ENCODE measurements around the gene HS2ST1. TPM values are rescaled to one million over a fixed set of nuclear protein-coding genes. Genes with fewer than 3 reads are reported as not detected.
A peak's percentile ranks its signal among the peaks of the same experiment; 100 is the strongest.
"Not testable (repeated sequence)": the region's sequence is repeated elsewhere in the genome, so short reads cannot be mapped to it uniquely, and the experiment has no call there.

HS2ST1 gene
- total RNA-seq, 1 experiment from 2014 or later: 27.1 TPM

DNA sequence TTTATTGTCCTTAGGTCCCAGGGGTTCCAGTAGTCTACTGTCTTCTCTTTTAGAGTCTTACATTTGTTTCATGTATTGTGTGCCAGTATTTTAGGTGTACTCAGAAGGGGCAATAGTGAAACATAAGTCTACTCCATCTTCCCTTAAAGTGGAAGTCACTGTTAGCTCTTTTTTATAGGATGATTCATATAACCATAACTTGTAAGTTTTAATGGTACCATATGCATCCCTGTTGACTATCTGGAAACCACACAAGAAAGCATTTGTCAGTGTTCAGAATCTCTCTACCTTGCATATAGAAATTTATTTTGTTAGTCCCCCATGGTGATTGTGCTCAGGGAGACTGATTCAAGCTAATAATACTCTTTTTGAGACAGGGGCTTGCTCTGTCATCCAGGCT is 149.9 kb downstream of the HS2ST1 start:
- DNase-seq (ENCODE audit: low spot score): no peak

DNA sequence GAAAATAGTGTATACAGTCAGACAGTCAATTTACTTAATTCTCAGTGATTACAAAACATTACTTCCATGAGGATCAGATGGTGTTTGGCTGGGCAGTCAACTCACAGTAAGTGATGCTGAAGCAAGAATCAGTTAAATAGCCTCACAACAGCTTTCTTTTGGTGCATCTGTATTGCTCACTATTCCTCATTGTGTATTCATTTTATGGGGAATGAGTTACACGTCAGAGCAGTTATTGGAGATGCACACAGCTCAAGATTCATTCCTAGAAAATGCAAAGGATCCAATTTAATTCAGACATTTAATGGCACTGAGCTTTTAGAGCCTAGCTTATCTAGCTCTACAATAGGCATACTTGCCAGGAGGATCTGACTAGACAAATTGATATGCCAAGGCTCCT is 150.6 kb downstream of the HS2ST1 start:
- DNase-seq (ENCODE audit: low spot score): no peak

DNA sequence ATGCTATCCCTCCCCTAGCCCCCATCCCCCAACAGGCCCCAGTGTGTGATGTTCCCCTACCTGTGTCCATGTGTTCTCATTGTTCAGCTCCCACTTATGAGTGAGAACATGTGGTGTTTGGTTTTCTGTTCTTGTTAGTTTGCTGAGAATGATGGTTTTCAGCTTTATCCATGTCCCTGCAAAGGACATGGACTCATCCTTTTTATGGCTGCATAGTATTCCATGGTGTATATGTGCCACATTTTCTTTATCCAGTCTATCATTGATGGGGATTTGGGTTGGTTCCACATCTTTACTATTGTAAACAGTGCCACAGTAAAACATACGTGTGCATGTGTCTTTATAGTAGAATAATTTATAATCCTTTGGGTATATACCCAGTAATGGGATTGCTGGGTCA is 152.3 kb downstream of the HS2ST1 start:
- not testable (repeated sequence) for DNase-seq (ENCODE audit: low spot score)

DNA sequence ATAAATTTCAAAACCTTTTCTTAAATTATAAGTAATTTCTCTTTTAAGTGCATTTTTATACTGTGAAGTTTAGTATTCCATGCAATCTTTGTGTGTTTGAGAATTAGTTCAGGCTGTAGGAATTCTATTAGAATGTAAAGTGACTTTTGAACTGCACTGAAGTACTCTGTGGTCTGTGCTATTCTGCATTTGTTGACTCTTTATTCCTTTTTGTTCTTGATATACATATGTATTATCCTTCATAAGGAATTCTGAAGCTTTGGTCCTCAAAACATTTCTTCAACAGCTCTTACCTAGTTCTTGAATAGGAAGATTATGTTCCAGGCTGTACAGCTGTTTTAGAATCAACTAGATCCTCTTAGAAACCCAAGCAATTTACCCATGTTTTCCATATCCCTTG is 158.0 kb downstream of the HS2ST1 start:
- DNase-seq (ENCODE audit: low spot score): no peak

DNA sequence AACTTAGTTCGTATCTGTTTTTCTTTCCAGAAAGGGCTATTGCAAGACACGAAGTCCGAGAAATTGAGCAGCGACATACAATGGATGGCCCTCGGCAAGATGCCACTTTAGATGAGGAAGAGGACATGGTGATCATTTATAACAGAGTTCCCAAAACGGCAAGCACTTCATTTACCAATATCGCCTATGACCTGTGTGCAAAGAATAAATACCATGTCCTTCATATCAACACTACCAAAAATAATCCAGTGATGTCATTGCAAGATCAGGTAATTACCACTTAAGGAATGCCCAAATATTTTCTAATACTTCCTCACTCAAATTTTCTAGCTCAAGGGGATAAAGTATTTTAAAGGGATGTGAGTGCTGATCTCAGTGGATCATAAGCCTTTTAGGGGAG is 158.5 kb downstream of the HS2ST1 start:
- no peak for DNase-seq (ENCODE audit: low spot score)

DNA sequence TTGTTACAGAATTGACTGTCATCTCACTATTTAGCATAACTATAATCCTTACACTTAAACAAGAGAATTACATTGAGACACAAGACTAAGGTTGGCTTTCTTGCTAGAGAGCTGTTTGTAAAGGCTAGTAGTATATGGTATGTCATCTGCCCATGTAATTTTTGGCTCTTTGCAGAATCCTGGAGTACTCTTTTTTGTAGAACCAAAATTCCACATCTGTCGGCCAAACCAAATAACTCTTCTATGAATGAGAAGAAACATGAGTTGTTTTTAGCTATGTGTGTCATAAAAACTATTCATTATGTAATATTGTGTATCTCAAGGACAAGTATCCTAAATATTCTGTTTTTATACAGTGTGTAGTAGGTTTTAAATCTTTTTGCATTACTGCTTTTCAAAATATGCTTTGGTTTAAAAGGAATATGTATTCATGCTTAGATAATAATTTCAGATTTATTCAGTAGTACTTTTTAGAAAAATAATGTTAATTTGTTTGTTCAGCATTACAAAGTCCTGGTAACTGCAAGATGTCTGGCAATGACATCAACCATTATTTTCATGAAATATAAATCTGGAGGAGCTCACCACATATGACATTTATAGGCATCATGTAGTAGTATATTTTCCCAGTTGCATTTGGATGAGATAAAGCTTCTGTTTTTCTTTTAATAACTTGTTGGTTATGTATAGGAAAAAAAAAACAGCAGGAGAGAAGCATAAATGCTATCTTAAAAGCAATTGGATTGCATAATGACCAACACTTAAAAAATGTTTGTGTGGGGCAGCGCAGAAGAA is 159.8 kb downstream of the HS2ST1 start:
- no peak for DNase-seq (ENCODE audit: low spot score)

DNA sequence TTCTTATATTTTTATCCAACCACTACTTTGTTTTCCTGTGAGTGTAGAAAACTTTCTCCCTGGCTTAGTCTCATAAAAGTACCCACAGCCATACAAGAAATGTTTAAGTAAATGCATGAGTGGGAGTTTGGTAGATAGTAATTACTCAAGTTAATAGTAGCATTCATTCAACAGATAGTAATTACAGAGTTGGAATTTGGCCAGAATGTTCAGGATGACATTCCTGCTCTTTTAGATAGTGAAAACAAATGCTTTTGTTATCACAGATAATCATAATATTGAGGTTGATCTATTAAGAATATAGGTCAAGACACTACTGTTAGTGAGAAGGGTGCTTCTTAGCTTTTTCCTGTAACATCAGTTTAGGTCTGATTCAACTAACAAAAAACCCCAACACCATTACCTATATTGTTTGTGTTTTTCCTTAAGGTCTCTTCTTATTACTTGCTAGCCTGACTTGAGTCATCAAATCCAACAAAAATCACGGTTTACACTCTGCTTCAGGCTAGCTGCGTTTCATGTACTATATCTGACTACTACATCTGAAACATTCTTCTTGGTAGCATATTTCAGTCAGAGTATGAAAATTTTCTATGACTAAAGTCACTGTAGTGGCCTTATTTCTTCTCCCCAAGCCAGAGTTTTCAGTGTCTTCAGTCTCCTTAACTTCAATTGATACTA is 163.7 kb downstream of the HS2ST1 start:
- DNase-seq (ENCODE audit: low spot score): no peak

DNA sequence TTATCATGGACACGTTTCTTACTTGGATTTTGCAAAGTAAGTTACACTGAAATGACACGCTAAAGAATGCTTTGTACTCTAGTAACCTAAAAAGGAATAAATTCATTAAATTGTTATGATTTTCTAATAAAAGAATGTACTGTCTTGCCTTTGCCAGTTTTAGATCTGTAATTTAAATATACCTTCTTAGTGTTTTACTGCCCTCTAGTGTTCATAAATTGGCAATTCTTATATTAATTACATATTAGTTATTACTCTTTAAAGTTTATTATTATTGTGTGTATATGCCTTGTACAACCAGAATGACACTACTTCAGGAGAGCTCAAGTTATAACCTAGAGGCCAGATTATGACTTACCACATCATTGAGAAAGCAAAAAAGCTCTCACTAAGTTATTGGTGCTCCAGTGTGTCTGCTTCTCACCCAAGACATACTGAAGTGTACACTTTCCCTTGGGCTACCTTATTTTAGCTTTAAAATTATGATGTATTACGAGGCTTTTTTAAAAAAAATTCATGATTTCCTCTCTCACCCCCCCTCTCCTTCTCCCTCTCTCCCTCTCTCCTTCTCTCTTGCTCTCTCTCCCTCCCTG is 169.9 kb downstream of the HS2ST1 start:
- DNase-seq (ENCODE audit: low spot score): peak; percentile 53

DNA sequence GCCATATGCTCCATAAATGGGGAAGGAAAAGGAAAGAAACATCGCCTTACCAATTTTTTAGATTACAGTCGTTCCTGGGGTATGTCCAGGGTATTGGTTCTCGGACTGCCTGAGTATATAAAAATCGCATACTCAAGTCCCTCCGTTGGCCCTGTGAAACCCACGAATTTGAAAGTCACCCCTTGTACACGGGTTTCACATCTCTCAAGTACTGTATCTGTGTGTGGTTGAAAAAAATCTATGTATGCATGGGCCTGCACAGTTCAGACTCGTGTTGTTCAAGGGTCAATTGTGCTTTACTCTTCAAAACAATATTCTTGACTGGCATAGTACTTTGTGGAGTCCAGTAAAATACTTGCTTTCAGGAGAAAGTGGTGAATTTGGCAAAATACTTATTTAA is 171.7 kb downstream of the HS2ST1 start:
- DNase-seq (ENCODE audit: low spot score): no peak

DNA sequence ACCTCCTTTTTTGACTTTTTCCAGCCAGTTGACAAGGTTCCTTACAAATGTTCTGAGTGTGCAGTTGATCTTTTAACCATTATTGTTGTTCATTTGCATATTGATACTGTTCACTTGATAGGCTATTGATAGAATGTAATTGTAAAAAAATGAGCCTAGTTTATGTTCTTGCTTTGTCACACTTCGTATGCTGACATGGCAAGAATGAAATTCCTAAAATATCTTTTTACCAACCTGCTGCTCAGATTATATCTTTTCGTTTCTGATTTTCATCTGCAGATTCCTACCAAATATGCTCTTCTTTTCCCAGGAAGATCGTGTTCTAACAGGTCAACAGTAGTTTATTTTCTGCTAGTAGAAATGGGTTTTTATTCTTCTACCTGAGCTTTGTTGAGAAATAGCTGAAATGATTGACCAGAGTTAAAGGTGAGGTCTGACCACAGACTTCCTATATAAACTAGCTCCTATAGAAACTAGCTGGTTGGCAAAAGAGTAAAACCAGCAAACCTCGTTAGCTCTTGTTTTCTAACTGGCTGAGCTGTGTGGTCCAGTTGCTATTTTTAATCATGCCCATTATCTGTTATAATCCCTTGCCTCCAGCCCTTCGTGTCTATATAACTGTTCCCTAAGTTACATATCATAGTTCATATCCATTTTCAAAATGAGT is 174.8 kb downstream of the HS2ST1 start:
- peak; percentile 54 for DNase-seq (ENCODE audit: low spot score)

DNA sequence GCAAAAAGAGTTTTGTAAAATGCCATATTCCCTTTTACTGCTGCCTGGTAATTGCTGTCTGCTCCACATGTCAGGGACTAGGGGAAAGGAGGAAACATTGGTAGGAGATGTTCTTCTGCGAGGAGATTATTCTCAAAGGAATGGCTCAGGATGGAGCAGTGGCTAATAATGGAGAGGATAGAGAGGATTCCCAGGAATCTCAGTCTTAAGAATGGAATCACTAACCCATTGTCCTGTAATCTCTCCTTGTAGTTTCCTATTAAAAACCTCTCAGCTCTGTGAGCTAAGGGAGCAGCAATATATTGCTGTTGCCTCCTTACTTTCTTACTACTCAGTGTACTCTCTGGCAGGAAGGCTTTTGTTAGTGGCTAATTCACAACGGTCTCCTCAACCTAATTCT is 175.4 kb downstream of the HS2ST1 start:
- DNase-seq (ENCODE audit: low spot score): no peak

DNA sequence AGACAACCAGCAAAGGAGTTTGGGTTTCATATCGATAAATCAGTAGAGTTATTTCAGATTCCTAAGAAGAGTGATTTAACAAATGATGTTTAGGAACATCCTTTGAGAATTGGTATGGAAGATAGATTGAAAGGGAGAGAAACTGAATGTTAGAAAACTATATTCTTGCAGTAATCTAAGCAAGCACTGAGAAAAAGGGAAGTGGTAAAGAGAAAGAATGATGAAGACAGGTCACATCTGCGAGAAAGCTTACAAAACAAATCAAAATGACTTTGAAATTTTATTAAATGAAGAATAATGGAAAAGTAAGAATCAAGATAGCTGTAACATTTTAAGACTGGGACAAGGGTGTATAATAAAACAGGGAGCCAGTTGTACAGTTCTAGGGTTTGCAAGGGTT is 177.0 kb downstream of the HS2ST1 start:
- no peak for DNase-seq (ENCODE audit: low spot score)

DNA sequence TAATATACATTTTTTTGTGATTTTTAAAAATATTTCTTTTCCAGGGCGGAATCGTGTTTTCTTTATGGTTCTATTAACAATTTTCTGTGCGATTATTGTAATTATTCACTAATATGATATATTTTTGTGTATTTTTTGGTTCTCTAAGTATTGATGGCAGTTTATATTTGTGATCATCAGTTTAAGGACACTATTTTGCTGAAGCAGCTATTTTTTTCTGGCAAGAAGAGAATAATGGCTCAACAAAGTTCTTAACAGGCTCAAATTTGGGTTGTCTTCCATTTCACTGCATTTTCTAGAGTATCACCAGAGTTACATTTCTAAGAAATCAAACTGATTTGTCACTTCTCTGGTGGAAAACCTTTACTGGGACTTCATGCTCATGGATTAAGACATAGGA is 178.4 kb downstream of the HS2ST1 start:
- DNase-seq (ENCODE audit: low spot score): no peak

DNA sequence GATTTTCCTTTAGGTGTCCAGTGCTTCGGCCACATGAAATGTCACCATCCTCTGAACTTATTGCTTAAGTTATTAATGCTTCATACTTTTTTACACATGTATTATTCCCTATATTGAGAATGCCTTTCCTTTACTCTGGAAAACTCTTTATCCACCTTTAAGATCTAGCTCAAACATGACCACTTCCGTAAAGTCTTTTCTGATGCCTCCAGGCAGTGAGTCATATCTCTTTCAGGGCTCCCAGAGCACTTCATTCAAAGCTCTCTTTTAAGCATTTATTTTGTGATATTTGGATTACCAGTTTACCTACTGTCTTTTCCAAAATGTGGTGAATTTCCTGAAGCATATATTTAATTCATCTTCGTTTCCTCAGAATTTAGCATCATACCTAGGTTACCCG is 178.9 kb downstream of the HS2ST1 start:
- DNase-seq (ENCODE audit: low spot score): peak; percentile 39

DNA sequence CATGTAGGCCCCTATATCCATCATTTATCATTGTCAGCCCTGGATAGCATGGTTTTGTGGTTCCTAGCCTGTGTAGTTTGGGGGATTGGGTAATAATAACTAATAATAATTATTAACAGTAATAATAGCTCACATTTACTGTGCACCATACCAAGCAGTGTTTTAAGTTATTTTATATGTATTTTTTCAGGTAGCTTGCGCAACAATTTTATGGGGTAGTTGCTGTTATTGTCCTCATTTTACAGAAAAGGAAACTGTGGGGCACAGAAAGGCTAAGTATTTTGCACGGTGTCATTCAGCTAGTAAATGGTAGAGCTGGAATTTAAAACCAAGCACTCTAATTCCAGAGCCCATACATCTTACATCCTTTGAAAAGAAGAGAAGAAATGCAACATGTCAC is 179.8 kb downstream of the HS2ST1 start:
- no peak for DNase-seq (ENCODE audit: low spot score)

DNA sequence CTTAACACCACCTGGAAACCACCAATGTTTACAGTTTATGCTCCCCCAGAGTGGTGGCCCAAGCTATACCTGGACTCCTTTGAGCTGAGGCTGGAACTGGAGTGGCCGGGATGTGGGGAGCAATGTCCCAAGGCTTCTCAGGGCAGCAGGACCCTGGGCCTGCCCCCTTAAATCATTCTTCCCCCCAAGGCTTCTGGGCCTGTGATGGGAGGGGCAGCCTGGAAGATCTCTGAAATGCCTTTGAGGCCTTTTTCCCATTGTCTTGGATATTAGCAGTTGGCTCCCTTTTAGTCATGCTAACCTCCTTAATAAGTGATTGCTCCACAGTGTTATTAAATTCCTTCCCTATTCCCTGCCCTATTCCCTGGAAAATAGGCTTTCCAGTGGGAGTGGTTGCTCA is 185.8 kb downstream of the HS2ST1 start:
- DNase-seq (ENCODE audit: low spot score): no peak

DNA sequence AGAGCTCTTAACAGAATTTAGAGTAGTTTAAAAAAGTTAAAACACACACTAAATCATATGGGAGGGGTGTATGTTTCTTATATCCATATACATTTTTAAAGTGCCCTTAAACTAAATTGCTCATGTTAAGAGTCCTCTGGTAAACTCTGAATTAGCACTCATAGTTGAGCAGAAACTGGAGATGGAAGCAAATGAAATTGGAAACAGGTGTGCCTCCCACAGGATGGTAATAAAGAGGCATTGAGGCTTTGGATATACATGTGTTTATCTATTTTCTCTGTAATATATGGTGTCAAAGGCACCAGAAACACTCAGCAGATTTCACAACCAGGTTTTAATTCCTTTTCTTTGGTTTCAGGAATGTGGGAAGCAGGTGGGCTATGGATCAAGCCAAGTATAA is 188.6 kb downstream of the HS2ST1 start:
- no peak for DNase-seq (ENCODE audit: low spot score)

DNA sequence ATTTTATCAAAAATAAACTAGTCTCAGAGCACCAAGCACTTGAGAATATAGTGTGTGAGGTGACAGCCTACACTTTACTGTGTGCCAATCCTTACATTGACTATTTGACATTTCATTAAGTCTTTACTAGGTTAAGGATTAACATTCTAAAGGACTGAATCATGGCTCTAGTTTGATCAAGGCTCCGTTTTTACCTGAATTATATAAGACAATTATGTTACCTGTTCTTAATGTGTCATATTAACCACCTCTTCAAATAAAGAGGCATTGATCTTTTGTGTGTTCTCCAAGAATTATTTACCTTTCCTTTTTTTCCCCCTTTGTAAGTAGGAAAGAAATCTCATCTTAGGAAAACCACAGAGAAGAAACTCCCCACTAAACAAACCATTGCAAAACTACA is 189.7 kb downstream of the HS2ST1 start:
- peak; percentile 73 for DNase-seq (ENCODE audit: low spot score)

DNA sequence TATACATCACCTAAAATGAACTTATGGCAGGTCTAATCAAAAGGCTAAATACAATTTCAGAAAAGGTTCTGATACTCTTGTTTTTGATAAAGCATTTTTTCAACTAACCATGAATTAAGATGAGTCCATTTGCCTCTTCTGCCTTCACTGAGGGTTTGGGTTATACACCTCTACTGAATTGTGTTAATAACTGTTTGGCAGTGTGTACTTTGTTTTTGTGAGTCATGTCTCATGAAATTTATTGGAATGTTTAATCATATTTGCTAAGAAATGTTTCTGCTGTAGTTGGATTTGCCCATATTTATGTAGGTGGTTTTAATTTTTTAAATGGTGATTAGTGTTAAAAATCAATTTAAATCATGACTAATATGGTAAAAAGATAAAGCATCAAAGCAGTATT is 190.5 kb downstream of the HS2ST1 start:
- DNase-seq (ENCODE audit: low spot score): no peak

DNA sequence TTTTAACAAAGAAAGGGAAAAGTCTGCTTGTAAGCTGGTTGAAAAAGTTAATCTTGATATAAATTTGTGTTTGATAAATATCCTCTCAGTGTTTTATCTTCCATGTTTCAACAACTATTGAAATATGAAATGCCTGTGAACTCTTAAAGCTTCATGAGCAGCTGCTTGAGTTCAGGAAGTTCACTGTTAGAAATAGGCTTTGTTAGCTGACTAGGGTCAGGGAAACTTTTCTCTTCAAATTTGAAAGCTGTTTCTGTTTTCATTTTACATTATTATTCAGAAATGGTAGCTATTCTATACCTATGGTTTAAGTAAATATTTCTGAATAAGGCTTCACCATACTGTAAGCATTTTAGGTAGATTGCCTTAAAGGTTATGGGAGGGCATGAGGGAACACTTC is 191.7 kb downstream of the HS2ST1 start:
- DNase-seq (ENCODE audit: low spot score): no peak

DNA sequence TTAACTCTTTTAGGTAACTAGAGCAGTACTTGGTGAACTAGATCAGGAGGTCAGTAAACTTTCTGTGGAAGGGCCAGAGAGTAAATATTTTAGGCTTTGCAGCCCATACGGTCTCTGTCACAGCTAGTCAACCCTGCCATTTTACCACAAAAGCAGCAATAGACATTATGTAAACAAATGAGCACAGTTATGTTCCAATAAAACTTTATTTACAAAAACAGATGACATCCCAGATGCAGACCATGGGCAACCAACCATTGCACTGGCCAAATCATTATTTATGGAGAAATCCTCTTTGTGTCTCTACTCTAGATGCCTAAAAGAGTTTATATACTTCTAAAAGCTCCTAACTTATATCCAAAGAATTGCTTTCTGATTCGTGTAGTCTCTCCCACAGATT is 192.4 kb downstream of the HS2ST1 start:
- no peak for DNase-seq (ENCODE audit: low spot score)

DNA sequence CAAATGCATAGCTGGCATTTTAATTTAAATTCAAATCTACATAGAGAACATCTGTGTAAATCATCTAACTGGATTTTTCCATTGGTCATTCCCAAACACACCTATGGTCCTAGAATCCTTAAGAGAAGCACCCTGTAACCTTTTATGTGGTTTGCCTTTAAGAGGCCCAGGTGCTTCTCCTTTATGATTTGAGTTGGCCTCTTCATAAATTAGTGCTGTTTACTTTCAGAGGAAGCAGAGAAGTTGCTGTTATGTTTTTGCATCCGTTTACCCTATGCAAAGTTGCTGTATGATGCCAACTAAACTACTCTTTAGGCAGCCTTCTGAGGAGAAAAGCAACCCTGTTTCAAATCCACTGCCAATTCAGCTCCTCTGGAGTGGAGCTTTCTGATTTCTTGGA is 193.8 kb downstream of the HS2ST1 start:
- DNase-seq (ENCODE audit: low spot score): no peak
